Measurements from ENCODE around the gene MCF2L2. TPM values are rescaled to one million over a fixed set of nuclear protein-coding genes. Genes with fewer than 3 reads are reported as not detected.

Gene MCF2L2
- total and polyA plus RNA-seq, 2 experiments from 2014 or later, result 6.7 to 14.6 TPM

DNA sequence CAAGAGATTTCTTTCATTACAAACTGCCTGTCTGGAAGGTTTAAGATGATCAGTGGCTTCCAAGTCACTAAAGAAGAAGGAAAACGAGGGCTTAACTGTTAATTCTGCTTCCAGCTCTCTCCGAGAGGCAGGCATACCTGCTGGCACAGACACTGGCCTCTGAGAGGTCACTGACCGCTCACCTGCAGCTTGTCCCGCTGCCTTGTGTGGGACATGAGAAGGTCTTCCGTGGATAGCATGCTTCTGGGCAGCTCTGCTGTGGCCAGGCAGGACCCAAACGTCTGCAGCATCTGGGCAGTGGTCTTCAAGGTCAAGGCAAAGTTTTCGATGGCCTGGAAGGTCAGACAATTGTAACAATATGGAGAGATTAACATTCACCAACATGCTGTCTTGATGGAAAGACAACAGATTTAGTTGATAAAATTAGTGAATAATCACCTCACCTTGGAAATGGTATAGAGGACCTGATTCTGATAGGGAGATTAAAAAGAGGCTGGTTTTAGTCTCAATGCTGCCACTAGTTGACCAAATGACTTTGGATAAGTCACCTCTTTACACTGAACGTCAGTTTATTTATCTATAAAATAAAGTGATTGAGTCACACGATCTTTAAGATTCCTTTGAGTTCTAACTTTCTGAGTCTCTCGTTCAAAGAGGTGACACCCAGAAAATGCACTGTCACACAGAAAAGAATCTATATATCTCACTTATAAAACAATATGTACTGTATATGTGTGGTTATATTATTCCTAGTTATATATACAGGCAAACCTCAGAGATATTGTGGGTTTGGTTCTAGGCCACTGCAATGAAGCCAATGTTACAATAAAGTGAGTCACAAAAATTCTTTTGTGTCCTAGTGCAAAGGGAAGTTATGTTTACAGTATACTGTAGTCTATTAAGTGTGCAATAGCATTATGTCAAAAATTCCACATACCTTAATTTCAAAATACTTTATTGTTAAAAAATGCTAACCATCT, 110.2 kb downstream of the MCF2L2 start:
- ATAC-seq, result no peak
- no peaks in the 10 kb centered on the region; the same call in 1 of the 2 replicates for H4K20me1 ChIP-seq (replicated peaks; ENCODE audit: insufficient read depth)

More for the DNA sequence above, 110.2 kb downstream of the MCF2L2 start:
- Histone ChIP-seq H2AFZ (no peak overlapping the region), H3K27ac (ENCODE audit: low read depth) (no peak overlapping the region), H3K27me3 (ENCODE audit: insufficient read depth) (no peaks in the 10 kb centered on the region), H3K4me1 (ENCODE audit: insufficient read depth) (no peaks in the 10 kb centered on the region), H3F3A (replicated peaks; ENCODE audit: low read depth) (no peaks in the 10 kb centered on the region), H3K4me3 (no peak overlapping the region), H3K36me3 (ENCODE audit: insufficient read depth) (peaks cover 5% of the 10 kb centered on the region; the same call in 1 of the 2 replicates), H3K79me2 (replicated peaks; ENCODE audit: insufficient read depth) (no peaks in the 10 kb centered on the region), H3K4me2 (no peak overlapping the region), H3K9me2 (ENCODE audit: insufficient read depth) (no peaks in the 10 kb centered on the region)
- DNase-seq (ENCODE audit: low spot score), result no peak
- Mint-ChIP-seq H3K4me3 (no peak overlapping the region), H3K36me3 (ENCODE audit: low read depth) (no peaks in the 10 kb centered on the region; the same call in 2 of the 3 replicates), H3K27ac (no peak overlapping the region), H3K4me1 (peaks cover 10% of the 10 kb centered on the region; the same call in 2 of the 3 replicates), H3K9me3 (no peaks in the 10 kb centered on the region), H3K27me3 (ENCODE audit: insufficient read depth, low read depth, poor library complexity) (no peaks in the 10 kb centered on the region)
- TF ChIP-seq CREB1 (CRISPR knock-in tag; IDR thresholded peaks at IDR 0.05; ENCODE audit: low read depth) (no peak), EZH2 (IDR thresholded peaks at IDR 0.05; ENCODE audit: low read depth, unreplicated experiment) (no peak), EZH2phosphoT487 (IDR thresholded peaks at IDR 0.05; ENCODE audit: unreplicated experiment) (no peak), ZNF331 (CRISPR knock-in tag; IDR thresholded peaks at IDR 0.05; ENCODE audit: low read depth) (no peak), ZNF114 (CRISPR knock-in tag; IDR thresholded peaks at IDR 0.05) (no peak)
- TF ChIP-seq, protein P1, sequence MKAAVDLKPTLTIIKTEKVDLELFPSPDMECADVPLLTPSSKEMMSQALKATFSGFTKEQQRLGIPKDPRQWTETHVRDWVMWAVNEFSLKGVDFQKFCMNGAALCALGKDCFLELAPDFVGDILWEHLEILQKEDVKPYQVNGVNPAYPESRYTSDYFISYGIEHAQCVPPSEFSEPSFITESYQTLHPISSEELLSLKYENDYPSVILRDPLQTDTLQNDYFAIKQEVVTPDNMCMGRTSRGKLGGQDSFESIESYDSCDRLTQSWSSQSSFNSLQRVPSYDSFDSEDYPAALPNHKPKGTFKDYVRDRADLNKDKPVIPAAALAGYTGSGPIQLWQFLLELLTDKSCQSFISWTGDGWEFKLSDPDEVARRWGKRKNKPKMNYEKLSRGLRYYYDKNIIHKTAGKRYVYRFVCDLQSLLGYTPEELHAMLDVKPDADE (IDR thresholded peaks at IDR 0.05), result no peak
- TF ChIP-seq, protein P2, sequence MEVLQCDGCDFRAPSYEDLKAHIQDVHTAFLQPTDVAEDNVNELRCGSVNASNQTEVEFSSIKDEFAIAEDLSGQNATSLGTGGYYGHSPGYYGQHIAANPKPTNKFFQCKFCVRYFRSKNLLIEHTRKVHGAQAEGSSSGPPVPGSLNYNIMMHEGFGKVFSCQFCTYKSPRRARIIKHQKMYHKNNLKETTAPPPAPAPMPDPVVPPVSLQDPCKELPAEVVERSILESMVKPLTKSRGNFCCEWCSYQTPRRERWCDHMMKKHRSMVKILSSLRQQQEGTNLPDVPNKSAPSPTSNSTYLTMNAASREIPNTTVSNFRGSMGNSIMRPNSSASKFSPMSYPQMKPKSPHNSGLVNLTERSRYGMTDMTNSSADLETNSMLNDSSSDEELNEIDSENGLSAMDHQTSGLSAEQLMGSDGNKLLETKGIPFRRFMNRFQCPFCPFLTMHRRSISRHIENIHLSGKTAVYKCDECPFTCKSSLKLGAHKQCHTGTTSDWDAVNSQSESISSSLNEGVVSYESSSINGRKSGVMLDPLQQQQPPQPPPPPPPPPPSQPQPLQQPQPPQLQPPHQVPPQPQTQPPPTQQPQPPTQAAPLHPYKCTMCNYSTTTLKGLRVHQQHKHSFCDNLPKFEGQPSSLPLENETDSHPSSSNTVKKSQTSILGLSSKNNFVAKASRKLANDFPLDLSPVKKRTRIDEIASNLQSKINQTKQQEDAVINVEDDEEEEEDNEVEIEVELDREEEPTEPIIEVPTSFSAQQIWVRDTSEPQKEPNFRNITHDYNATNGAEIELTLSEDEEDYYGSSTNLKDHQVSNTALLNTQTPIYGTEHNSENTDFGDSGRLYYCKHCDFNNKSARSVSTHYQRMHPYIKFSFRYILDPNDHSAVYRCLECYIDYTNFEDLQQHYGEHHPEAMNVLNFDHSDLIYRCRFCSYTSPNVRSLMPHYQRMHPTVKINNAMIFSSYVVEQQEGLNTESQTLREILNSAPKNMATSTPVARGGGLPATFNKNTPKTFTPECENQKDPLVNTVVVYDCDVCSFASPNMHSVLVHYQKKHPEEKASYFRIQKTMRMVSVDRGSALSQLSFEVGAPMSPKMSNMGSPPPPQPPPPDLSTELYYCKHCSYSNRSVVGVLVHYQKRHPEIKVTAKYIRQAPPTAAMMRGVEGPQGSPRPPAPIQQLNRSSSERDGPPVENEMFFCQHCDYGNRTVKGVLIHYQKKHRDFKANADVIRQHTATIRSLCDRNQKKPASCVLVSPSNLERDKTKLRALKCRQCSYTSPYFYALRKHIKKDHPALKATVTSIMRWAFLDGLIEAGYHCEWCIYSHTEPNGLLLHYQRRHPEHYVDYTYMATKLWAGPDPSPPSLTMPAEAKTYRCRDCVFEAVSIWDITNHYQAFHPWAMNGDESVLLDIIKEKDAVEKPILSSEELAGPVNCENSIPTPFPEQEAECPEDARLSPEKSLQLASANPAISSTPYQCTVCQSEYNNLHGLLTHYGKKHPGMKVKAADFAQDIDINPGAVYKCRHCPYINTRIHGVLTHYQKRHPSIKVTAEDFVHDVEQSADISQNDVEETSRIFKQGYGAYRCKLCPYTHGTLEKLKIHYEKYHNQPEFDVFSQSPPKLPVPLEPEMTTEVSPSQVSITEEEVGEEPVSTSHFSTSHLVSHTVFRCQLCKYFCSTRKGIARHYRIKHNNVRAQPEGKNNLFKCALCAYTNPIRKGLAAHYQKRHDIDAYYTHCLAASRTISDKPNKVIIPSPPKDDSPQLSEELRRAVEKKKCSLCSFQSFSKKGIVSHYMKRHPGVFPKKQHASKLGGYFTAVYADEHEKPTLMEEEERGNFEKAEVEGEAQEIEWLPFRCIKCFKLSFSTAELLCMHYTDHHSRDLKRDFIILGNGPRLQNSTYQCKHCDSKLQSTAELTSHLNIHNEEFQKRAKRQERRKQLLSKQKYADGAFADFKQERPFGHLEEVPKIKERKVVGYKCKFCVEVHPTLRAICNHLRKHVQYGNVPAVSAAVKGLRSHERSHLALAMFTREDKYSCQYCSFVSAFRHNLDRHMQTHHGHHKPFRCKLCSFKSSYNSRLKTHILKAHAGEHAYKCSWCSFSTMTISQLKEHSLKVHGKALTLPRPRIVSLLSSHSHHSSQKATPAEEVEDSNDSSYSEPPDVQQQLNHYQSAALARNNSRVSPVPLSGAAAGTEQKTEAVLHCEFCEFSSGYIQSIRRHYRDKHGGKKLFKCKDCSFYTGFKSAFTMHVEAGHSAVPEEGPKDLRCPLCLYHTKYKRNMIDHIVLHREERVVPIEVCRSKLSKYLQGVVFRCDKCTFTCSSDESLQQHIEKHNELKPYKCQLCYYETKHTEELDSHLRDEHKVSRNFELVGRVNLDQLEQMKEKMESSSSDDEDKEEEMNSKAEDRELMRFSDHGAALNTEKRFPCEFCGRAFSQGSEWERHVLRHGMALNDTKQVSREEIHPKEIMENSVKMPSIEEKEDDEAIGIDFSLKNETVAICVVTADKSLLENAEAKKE (CRISPR knock-in tag; IDR thresholded peaks at IDR 0.05), result no peak
- TF ChIP-seq, protein P3, sequence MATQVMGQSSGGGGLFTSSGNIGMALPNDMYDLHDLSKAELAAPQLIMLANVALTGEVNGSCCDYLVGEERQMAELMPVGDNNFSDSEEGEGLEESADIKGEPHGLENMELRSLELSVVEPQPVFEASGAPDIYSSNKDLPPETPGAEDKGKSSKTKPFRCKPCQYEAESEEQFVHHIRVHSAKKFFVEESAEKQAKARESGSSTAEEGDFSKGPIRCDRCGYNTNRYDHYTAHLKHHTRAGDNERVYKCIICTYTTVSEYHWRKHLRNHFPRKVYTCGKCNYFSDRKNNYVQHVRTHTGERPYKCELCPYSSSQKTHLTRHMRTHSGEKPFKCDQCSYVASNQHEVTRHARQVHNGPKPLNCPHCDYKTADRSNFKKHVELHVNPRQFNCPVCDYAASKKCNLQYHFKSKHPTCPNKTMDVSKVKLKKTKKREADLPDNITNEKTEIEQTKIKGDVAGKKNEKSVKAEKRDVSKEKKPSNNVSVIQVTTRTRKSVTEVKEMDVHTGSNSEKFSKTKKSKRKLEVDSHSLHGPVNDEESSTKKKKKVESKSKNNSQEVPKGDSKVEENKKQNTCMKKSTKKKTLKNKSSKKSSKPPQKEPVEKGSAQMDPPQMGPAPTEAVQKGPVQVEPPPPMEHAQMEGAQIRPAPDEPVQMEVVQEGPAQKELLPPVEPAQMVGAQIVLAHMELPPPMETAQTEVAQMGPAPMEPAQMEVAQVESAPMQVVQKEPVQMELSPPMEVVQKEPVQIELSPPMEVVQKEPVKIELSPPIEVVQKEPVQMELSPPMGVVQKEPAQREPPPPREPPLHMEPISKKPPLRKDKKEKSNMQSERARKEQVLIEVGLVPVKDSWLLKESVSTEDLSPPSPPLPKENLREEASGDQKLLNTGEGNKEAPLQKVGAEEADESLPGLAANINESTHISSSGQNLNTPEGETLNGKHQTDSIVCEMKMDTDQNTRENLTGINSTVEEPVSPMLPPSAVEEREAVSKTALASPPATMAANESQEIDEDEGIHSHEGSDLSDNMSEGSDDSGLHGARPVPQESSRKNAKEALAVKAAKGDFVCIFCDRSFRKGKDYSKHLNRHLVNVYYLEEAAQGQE (IDR thresholded peaks at IDR 0.05; ENCODE audit: unreplicated experiment), result no peak

Data from GM23338 (cell line).